CD4-positive, alpha-beta T cell treated with Interleukin-10 for 1 hour (primary cell): ENCODE measurements around the gene SCARF1.

ENCODE experiments used
- DNase-seq: peaks from one replicate; pipeline ENCODE4 v3.0.0-alpha.2; 2020

SCARF1 gene

DNA sequence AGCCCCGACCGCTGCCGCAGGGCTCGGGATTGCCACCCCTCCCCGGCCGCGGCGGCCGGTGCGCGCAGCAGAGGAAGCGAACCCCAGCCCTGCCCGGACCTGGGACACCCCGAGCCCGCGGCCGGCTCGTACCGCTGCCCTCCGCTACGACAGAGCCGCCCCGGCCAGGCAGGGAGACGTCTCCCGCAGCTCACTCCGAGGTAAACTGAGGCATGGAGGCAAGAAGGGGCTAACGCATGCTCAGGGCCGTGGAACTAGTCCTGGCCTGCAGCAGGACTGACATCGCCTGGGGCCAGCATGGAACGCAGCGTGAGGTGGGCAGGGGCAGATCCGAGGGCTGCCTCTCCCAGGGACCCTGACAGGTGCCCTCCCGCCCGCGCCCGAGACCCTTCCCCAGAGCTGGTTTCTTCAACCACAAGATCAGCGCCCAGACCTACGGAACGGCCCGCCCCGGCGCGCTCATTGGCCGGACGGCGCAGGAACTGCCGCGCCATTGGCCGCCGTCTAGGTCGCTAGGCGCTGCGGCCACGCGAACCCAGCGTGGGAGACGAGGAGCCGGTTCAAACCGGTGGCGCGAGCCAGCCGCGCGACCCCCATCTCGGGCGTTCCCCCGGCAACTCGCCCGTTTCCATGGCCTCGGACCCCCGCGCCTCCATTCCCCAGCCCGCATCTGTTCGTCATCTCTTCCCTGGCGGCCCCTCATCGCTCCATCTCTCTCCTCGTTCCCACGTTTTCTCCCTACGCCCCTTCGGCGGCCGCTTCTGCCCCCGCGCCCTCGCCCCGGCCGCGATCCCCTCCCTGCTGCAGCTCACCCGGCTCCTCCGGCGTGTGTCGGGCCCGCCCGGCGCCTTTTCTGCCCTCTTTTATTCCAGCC is 17.3 kb downstream of the SCARF1 start, which contains the start of gene SLC43A2:
TSS of gene SLC43A2 (minus strand) at position 853 of the 874 bp plus-strand sequence. CDS start 960 bp downstream, outside the sequence.
- peak; percentile 78 for DNase-seq

DNA sequence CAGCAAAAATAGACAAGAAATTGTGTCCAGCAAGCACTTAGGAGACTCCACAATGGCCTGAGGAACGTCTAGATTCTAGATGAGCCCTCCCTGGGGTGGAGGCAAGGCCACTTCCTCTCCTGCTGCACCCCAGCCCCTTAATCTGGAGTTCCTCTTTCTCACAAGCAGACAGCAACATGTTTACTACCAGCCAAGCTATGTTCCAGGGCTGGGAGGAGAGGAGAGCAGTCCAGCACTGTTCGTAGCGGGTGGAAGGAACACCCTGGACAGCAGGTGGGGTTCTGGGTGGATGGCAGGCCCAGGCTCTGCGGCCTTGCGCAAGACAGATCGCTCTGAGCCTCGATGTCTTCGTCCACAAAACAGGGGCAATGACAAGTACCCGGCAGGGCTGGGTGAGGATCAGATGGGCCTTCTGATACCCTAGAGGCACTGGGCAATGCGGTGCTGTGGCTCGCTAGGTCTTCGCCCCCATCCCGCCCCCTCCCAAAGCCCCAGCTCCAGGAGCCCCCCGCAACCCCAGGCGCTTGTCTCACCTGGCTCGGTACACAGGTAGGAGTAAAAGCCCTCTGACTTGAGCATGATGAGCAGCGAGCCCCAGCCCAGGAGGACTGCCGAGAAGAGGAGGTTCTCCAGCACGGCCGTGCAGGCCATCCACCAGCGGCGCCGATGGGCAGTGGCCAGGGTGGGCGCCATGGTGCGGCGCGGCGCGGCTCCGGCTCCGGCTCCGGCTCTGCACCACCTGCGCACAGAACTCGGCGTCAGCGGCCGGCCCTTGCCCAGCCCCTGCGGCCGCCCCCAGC is 18.1 kb downstream of the SCARF1 start:
- DNase-seq, result no peak

DNA sequence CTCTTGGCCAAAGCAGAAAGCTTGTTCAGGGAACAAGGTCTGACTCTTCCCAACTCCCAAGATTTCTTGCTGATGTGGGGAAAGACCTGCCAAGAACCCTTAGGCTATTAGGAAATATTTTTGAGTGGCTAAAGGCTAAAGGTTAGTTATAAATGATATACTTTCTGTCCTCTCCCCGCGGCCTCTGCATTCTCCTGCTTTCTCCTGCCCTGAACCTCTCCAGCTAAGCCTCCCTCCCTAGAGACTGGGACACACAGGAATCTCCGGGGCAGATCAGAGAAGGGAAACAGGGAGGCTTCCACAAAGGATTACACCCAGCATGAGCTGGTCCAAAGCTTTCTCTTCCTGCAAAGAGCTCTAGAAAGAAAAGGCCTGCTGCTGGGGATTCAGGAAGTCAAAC is 19.2 kb downstream of the SCARF1 start:
- DNase-seq, result no peak

DNA sequence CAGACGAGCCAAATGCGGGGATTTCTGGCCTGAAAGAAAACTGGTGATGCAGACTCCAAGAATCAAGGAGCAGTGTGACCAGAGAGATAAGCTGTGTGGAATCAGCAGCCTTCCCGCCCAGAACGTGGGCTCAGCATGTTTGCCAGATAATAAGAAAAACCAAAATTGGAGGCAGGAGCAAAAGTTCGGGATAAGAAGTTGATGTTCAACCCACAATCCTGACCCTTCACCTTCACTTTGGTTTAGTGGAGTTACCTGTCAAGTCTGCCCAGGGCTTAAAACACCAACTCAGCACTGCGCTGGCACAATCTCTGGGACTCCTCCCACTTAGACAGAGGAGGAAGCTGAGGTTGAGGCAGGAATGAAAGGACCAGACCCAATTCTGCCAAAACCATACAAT is 20.0 kb downstream of the SCARF1 start:
- DNase-seq, result no peak

DNA sequence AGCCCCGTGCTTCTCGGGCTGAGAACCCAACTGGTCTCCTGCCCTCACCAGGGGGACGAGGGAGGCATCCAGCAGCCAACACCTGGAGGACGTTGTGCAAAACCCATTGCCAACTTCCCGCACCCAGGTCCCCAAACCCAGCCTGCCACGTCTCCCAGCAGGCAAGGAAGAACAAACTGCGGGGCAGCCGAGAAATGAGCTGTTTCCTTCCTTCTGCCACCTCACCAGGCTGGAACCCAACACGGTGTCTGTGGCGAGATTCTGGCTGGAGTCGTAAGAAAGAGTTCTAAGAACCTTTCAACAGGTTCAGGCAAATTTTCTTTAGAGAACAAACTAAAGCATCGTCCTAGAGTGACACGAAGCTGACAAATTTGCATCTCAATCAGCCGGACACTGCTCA is 20.5 kb downstream of the SCARF1 start:
- no peak for DNase-seq

DNA sequence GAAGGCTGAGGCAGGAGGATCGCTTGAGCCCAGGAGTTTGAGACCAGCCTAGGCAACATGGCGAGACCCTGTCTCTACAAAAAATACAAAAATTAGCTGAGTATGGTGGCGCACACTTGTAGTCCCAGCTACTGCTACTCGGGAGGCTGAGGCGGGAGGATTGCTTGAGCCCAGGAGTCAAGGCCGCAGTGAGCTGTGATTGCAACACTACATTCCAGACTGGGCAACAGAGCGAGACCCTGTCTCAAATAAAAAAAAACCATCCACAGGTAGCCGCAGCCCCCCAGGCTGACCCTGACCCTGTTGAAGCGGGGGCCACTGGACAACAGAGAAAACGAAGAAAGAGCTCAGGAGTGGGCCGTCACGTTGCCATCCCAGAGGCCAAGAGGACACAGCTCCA is 20.9 kb downstream of the SCARF1 start:
- DNase-seq, result no peak

DNA sequence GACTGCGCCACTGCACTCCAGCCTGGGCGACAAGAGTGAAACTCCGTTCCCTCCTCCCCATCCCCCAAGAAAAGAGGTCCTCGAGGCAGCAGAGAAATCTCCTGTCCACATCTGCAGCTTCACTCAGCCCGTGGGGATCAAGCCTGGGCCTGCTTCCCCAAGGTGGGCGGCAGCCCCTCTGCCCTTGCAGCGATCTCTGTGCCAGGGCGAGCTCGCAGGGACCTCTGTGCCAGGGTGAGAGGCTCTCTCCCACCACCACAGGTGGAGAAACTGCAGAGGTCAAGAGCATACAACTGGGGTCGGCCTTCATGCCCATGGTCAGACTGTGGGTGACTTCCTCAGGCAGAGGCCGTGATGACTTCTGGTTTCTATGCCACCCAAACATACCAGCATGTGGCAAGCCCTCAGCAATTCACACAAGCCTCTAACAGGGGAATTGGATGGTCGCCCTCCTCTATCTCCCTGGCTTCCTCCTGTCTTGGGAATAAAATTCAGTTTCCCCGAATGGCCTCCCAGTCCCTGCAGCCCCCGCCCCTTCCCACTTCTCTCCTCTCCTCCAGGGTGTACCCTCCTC is 22.4 kb downstream of the SCARF1 start:
- no peak for DNase-seq

DNA sequence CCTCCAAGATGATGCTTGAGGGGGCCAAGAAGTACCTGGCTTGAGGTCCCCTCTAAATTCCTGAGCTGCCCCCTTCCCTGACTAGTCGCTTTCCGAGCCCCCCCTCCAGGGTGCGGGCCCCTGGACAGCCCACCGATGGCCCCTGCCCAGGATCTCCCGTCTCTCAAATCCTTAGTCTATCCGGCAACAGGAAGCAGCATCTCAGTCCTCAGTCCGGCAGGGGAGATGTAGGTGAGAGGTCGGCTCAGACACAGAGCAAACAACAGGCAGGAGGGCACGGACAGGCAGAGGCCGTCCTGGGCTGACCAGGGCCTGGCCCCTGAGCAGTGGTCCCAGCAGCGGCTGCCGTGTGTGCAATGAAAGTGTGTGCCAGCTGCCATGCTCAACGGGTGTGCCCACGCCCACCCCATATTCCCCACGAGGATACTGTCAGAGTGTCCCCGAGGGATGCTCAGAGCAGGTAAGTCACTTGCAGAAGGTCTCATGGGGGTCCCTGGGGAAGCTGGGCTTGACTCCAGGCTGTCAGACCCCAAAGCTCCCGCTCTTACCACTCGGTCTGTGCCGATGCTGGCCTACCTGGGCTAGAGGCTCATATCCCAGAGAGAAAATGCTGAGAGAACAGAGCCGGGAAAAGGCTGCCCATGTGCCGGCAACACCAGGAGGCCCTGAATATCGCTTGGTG is 24.1 kb downstream of the SCARF1 start:
- DNase-seq, result no peak

DNA sequence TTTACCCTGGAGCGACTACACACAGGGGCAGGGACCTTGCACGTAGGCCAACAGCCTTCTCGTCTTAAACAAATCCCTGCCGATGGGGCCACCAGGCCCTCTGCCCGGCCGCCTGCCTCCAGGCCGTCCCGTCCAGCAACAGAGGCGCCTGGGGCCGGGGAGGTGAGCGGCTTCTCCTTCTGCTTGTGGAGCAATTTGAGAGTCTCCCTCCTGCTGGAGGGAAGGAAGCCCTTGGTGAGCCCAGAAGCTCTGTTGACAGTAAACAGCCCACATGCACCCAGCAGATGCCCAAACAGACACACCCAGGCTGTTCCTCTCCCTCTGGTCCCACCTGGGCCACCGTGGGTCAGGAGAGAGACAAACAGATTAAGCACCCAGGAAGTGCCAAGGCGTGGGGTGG is 25.0 kb downstream of the SCARF1 start:
- no peak for DNase-seq

DNA sequence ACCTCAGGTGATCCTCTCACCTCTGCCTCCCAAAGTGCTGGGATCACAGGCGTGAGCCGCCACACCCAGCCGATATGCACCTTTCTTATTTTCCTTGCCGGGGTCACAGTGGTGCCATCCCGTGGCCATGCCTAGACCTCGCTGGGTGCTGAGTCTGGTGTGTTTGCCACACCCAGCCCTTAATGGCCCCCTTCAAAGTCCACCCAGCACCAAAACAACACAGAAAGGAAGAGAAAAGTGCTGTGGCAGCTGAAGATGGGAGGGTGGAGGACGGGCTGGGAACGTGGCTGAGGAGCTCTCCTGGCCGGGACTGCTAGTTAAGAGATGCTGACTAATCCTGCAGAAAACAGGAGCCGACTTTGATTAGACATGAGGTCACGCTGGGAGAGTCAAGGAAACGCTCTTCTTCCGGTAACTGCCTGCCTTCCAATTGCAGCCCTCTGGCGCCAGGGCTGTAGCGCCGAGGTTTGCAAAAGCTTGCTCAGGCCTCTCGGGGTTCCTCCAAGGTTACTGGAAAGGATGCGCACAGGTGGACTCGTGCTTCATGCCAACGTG is 27.8 kb downstream of the SCARF1 start:
- DNase-seq, result no peak

DNA sequence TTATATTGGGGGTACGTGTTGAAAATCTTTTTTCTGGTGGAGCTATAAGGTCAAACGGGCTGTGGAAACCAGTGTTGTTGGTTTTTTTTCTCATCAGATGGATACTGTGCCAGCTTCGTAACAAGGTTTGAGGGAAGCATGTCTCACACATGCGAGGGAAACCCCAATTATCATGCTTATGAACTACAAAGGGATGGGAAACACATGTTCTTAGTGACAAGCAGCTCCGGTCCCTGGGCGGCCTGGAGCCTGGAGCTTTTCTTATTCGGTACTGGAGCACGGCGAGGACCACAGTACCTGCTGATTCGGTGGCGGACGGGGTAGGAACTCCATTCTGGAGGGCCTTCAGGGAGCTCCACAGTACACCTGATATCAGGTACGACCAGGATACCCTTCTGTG is 29.4 kb downstream of the SCARF1 start:
- no peak for DNase-seq

DNA sequence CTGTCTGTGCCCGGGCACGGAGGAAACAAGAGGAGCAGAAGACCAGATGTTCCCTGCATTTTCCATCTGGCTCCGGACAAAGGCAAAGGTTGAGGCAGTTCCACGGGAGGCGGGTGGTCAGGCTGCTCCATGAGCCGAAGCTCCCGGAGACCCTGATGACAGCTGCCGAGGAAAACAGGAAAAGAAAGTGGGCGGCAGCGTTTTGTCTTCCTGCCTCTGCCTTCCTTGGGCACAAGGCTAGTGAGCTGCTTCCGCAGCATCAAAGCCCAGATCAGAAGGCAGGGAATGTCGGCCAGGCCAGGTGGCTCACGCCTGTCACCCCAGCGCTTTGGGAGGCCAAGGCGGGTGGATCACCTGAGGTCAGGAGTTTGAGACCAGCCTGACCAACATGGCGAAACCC is 33.1 kb downstream of the SCARF1 start:
- no peak for DNase-seq

DNA sequence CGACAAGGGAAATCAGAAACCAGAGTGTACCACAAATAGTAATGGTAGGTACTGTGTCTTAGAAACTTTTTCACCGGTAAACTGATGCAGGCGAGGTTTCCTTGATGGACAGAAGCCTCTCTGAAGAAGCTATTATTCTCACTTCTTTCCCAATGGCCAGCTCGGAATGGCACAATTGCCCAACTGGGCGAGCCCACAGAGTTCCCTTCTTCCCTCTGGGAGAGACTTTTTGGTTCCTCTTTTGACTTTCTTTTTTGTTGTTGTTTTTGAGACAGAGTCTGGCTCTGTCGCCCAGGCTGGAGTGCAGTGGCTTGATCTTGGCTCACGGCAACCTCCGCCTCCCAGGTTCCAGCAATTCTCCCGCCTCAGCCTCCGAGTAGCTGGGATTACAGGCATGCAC is 33.8 kb downstream of the SCARF1 start:
- no peak for DNase-seq

DNA sequence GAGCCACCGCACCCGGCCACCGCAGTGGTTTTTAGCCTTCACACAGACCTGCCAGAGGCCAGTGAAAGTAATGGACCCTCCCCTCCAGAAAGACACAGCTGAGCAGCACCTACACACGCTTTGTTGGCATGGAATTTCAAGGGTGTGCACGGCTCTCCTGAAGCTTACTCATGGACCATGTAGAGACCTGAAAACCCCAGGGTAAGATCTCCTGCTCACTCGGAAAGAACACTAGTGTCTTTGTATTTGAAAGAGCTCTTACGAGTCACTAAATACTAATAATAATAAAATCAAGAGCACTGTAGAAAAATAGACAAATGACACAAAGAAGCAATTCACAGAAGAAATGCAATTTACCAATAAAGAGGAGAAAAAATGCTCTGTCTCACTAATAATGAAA is 36.9 kb downstream of the SCARF1 start:
- no peak for DNase-seq

DNA sequence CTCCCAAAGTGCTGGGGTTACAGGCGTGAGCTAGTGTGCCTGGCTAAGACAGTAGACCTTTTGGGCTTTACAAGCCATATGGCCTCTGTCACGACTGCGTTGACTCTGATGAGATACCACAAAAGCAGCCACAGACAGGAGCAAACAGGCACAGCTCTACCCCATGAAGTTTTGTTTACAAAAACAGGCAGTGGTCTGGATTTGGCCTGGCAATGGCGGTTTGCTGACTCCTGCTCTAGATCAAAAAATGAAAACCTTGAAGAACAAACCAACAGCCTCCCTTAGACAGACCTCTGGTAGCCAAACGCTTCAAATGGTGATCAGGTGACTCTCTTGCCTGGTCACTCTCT is 37.6 kb downstream of the SCARF1 start:
- DNase-seq, result no peak

DNA sequence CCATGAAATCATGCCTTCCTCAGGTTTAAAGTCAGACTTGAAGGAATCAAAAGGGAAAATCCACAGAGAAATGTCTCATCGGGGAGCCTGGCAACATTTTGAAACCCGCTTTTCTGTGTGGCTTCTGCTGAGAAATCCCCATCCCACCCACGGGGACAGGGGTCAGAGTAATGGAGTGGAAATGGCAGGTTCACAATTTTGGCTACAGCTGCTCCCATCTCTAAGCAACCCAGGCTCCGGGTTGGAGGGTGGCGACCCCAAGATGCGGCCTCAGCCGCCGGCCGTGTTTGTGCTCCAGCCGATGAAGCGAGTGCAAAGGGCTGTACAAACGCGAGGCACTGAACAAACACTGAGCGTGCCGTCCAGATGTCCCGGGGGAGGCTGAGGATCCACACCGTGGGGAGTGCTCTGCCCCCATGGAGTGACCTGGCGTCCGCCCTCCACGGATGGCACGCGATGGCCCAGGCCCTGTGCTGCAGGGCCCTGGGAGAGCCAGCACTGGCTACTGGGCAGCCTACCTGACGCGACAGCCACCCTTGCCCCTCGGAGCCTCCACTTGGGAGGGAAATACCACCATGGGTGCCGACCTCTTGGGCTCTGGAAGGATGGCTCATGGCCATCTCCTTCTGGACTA is 39.1 kb downstream of the SCARF1 start:
- DNase-seq, result no peak

DNA sequence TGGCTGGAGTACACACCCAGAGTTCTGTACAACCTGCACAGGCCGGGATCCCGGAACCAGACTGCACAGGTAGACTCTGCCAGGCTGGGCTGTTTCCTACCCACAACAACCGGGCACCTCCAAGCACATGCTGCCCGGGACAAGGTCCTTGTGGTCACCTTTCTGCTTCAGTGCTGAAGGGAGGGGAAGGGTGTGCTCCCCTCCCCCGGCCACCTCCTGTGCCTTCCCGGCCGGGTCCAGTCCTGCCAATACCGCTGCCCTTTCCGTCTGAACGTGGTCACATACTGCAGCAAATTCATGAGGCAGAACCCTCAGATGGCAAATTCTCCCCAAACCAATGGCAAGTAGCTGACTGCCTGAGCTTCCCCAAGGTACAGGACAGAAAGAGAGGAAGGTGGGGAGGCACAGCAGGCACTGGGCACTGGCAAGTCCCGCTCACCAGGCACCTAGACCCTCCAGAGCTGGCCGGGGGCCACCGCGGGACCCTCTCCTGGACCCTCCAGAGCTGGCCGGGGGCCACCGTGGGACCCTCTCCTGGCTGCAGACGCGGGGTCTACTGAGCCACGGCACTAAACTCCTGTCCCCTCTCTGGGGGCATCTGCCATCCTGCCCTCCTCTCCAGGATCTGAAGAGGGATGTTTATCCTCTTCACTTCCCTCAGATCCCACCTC is 39.7 kb downstream of the SCARF1 start:
- DNase-seq, result no peak

DNA sequence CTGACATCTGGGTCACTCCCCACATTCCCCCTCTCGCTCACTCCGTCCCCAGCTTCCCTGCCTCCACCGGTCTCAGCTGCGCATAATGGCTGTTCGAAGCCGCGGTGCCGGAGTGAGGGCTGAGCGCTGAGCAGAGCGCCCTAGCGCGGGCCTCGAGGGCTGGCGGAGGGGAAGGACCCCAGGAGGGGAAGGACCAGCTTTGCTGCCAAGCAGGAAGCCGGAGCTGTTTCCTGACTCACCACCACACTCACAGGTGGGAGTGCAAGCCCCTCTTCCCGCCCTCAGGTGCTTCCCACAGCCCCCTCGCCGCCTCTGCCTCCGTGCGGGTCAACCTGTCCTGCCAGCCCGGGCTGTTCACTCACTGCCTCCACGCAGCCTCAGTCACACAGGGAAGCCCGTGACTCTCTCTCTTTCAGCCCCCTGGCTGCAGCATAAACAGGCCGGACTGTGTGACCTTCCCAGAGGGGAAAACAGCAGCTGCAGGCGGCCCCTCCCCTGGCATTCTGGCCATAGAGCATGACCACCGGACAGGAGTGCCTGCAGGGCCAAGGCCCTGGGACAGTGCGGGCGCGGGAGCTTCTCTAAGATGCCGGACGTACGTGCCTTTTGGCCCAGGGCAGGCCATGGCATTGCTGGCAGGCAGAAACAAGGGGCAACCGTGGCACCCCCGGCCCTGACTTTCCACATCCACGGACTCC is 40.6 kb downstream of the SCARF1 start:
- DNase-seq, result no peak

DNA sequence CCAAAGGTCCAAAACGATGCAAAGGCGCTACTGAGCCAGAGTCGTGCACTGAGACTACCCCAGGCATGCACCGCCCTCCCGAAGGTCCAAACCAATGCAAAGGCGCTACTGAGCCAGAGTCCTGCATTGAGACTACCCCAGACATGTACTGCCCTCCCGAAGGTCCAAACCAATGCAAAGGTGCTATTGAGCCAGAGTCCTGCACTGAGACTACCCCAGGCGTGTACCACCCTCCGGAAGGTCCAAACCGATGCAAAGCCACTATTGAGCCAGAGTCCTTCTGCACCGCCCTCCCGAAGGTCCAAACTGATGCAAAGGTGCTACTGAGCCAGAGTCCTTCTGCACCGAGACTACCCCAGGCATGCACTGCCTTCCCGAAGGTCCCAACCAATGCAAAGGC is 44.0 kb downstream of the SCARF1 start:
- DNase-seq, result no peak

DNA sequence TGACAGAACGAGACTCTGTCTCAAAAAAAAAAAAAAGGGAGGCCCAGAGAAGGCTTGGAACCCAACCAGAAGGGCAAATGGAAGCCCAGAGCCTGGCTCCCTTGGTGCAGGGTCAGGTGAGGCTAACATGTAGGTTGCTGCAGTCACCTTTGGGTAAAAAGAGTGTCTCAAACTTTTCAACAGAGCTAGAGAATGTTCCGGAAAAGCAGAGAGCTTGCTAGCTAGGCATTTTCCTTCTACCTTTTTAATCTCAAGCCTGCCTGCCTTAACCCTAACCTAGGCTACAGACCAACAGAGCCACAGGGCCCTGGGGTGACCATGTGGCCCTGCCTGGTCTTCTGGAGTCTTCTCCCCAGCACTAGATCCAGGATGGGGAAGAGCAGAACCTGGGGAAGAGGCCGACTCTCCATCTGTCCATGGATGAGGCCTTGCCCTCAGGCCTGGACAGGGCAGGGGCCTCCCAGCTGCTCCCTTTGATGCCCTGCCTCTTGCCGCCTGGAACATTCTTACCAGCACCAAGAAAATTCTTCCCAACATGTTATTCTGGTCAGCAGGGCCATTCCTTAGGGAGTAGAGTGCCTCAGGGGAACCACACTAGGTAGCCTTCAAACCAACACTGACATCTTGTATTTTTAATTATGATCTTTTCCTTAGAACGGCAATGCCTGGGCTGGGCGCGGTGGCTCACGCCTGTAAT is 47.0 kb downstream of the SCARF1 start:
- DNase-seq, result no peak
